ENCODE measurements around the gene CLK1. TPM values are rescaled to one million over a fixed set of nuclear protein-coding genes. Genes with fewer than 3 reads are reported as not detected.

The CLK1 gene
- total RNA-seq, 1 donor from 2014 or later: 52.9 TPM

DNA sequence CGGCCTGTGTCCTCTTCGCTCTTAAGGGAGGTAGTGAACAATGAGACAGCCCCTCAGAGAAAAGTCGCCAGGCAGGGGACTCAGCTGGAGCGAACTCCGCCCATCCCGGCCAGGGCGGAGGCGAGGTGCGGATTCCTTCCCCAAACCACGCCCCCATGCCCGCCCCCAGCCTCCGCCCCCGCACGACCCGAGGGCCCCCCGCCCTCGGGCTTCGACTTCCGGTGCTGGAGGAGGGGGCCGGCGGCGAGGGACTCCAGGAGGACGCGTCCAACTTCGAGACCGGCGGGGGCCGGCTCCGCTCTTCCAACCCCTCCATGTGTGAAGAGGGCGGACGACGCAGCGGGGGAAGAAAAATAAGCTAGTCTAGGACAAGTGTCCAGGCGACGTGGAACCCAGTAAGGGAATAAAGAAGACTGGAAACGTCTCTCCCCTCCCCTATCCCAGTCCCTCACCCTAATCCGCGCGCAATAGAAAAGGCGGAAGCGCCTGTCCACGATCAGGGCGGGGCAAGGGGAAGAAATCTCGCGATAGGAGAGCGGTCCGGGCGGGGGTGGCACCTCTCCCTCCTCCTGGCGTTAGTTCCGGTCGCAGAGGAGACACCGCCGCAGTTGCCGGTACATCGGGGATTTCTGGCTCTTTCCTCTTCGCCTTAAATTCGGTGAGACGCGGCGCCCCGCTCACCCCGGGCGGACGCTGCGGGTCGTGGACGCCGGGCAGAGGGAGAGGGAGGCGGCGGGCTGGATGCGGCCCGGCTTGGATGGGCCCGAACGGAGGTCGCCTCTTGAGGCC is 52.9 kb downstream of the CLK1 start, which contains the start of gene BZW1:
Gene BZW1, plus strand, starts transcription at position 578 of the 789 bp plus-strand sequence. CDS start 1,308 bp downstream, outside the sequence.
- peak; percentile 74 for DNase-seq (ENCODE audit: low read depth)
- TF ChIP-seq, protein P1, sequence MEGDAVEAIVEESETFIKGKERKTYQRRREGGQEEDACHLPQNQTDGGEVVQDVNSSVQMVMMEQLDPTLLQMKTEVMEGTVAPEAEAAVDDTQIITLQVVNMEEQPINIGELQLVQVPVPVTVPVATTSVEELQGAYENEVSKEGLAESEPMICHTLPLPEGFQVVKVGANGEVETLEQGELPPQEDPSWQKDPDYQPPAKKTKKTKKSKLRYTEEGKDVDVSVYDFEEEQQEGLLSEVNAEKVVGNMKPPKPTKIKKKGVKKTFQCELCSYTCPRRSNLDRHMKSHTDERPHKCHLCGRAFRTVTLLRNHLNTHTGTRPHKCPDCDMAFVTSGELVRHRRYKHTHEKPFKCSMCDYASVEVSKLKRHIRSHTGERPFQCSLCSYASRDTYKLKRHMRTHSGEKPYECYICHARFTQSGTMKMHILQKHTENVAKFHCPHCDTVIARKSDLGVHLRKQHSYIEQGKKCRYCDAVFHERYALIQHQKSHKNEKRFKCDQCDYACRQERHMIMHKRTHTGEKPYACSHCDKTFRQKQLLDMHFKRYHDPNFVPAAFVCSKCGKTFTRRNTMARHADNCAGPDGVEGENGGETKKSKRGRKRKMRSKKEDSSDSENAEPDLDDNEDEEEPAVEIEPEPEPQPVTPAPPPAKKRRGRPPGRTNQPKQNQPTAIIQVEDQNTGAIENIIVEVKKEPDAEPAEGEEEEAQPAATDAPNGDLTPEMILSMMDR (conservative IDR thresholded peaks at IDR 0.05; ENCODE audit: low read depth, low read length): no peak
- peak within 1 kb of the TSS; percentile 73 for H3K4me3 ChIP-seq (ENCODE audit: low read depth, low read length)

DNA sequence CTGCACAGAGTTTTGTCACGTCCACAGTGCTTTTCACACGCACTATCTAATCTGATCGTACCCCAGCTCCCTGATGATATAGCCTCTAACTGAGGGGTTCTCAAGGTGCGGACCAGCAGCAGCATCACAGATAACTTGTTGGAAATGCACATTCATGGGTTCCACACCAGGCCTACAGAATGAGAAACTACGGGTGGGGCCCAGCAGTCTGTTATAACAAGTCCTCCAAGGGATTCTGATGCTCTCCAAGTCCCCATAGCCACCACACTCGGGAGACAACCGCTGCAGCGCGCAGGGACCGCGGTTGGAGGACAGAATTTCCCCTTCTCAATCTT is 53.5 kb downstream of the CLK1 start:
- TF ChIP-seq, protein P1 (conservative IDR thresholded peaks at IDR 0.05; ENCODE audit: low read depth, low read length): no peak

DNA sequence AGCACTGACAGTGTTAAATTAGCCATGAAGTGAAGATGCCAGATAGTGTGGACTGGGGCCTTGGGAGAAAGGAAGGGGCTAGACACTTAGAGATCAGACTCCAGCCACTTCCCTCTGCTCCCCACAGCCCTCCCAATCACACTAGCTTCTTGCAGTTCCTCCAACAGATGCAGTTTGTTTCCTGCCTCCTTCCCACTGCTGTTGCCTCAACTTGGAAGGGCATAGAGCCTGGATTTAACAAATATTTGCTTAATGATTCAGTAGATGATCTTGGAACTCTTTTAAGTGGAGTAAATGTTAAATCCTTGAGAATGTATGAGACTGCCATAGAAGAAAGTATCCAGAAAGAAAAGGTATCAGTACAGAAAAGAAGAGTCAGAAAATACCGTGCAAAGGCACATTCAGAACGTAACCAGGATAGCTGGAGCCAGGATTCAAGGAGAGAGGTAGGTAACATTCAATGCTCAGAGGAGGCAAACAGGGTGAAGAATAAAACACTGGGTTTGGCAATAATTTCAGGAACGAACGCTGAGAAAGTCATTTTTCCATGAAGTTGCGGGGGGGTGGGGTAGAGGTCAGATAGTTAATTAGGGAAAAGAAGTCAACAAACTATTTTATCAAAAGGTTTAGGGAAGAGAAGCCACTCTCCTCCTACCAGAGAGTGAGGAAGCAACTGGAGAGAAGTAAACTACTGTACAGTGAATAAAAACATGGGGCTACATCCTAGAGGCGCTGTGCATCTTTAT is 54.0 kb downstream of the CLK1 start:
- DNase-seq (ENCODE audit: low read depth): no peak
- peak overlapping the region; percentile 73 for H3K4me3 ChIP-seq (ENCODE audit: low read depth, low read length)
- TF ChIP-seq, protein P1 (conservative IDR thresholded peaks at IDR 0.05; ENCODE audit: low read depth, low read length): no peak

More for the DNA sequence above, 53.5 kb downstream of the CLK1 start:
- no peak for DNase-seq (ENCODE audit: low read depth)
- H3K4me3 ChIP-seq (ENCODE audit: low read depth, low read length): peak overlapping the region; percentile 73

DNA sequence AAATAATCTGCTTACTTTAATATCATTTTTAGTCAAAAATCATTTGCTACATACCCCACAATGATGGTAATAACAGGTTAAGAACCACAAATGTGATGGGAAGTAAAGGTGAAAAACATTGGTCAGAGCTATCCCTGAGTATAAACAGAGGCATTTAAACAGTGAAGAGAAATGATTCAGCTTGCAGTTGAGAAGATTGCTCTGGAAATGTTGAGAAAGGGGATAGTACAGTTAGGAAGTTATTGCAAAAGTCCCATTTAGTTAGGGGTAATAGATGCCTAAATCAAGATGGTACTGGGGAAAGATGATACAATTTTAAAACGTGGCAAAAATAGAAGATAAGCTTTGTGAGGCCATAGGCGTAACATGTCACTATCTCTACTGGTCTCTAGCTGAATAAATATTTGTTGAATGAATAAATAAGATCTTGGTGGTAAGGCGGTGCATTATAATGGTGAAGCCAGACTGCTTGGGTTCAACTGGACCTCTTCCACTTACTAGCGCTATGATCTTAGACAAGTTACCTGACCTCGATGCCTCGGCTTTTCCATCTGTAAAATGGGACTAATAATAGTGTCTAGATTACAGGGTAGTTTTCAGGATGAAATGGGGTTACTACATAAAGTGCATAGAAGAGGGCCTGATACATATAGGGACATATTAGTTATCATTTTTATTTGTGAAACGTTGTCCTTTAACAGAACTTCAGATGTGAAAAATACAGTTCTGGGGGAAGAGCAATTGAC is 54.8 kb downstream of the CLK1 start:
- no peak overlapping the region for H3K4me3 ChIP-seq (ENCODE audit: low read depth, low read length)
- DNase-seq (ENCODE audit: low read depth): no peak

More for the DNA sequence above, 54.8 kb downstream of the CLK1 start:
- TF ChIP-seq, protein P1 (conservative IDR thresholded peaks at IDR 0.05; ENCODE audit: low read depth, low read length): no peak

Other genes starting within 250 kb of the CLK1 start
- 594 and 699 TPM in 2 replicates for gene BZW1, start 52.7 kb downstream of the CLK1 start, total RNA-seq
- gene PPIL3, start 24.4 kb upstream of the CLK1 start, total RNA-seq: 28.6 and 36.6 TPM in 2 replicates
- gene NIF3L1, start 24.7 kb upstream of the CLK1 start, total RNA-seq: 36.4 and 59.3 TPM in 2 replicates
- gene ORC2, start 99.0 kb upstream of the CLK1 start, total RNA-seq: 16.8 and 20.9 TPM in 2 replicates
- gene HYCC2, start 207.0 kb upstream of the CLK1 start, total RNA-seq: 2.1 and 4.1 TPM in 2 replicates
- gene NDUFB3, start 207.3 kb upstream of the CLK1 start, total RNA-seq: 85.2 and 138 TPM in 2 replicates

All from epithelial cell of proximal tubule (primary cell).